Glutamatergic neuron (in vitro differentiated cells): ENCODE data around the gene ASGR2. TPM values are rescaled to one million over a fixed set of nuclear protein-coding genes. Genes with fewer than 3 reads are reported as not detected.
"Not testable (repeated sequence)": the region's sequence is repeated elsewhere in the genome, so short reads cannot be mapped to it uniquely, and the experiment has no call there.

Source experiments
- DNase-seq: peaks from one replicate; pipeline ENCODE4 v3.0.0; 2022
- H3K27ac Mint-ChIP-seq: one replicate; pipeline ENCODE4 v1.8.0; 2020; ENCODE audit warnings: mild to moderate bottlenecking, mixed read lengths, inconsistent platforms; ENCODE audit not compliant: unreplicated experiment
- H3K27me3 Mint-ChIP-seq: one replicate; pipeline ENCODE4 v1.8.0; 2020; ENCODE audit warnings: mild to moderate bottlenecking, moderate library complexity, mixed read lengths, inconsistent platforms; ENCODE audit not compliant: unreplicated experiment
- H3K36me3 Mint-ChIP-seq: one replicate; pipeline ENCODE4 v1.8.0; 2020; ENCODE audit warnings: mild to moderate bottlenecking, mixed read lengths, inconsistent platforms; ENCODE audit not compliant: unreplicated experiment
- H3K4me1 Mint-ChIP-seq: one replicate; pipeline ENCODE4 v1.8.0; 2020; ENCODE audit warnings: mild to moderate bottlenecking, low read depth, mixed read lengths, inconsistent platforms; ENCODE audit not compliant: unreplicated experiment
- H3K4me3 Mint-ChIP-seq: one replicate; pipeline ENCODE4 v1.8.0; 2020; ENCODE audit warnings: mild to moderate bottlenecking, mixed read lengths, inconsistent platforms; ENCODE audit not compliant: unreplicated experiment
- H3K9me3 Mint-ChIP-seq: one replicate; pipeline ENCODE4 v1.8.0; 2020; ENCODE audit warnings: mild to moderate bottlenecking, moderate library complexity, mixed read lengths, inconsistent platforms; ENCODE audit not compliant: unreplicated experiment
- CTCF ChIP-seq: fragments of 200-600 bp; sonication (generic); IDR thresholded peaks from one replicate; pipeline ENCODE4 v1.5.0; 2021; ENCODE audit not compliant: partially characterized antibody, unreplicated experiment
- total RNA-seq: library from RNA; stranded (reverse); fragmentation: NEBNext Ultra II Directional; extraction: Animal tissue kit (Norgen Biotek cat#: 25700); gene quantifications from one replicate; pipeline ENCODE4 v1.2.1, GENCODE V29; 2021; ENCODE audit not compliant: unreplicated experiment

Gene ASGR2
- total RNA-seq, 1 donor from 2014 or later: not detected

- Mint-ChIP-seq H3K36me3 (peaks cover 9% of the 10 kb centered on the region), H3K27me3 (peaks cover 17% of the 10 kb centered on the region), H3K27ac (no peak overlapping the region), H3K9me3 (peaks cover 6% of the 10 kb centered on the region), H3K4me3 (no peak overlapping the region), H3K4me1 (peaks cover 10% of the 10 kb centered on the region)
- no peak for DNase-seq
- no peak for TF ChIP-seq CTCF
Measured at GRCh38 chr17:7098802-7099459, 15.7 kb downstream of the ASGR2 start.

- Mint-ChIP-seq H3K9me3 (peaks cover 4% of the 10 kb centered on the region), H3K4me1 (peaks cover 6% of the 10 kb centered on the region), H3K36me3 (peaks cover 6% of the 10 kb centered on the region), H3K27ac (no peak overlapping the region), H3K4me3 (no peak overlapping the region), H3K27me3 (peaks cover 15% of the 10 kb centered on the region)
- no peak for TF ChIP-seq CTCF
- no peak for DNase-seq
Measured at GRCh38 chr17:7097940-7098339, 16.7 kb downstream of the ASGR2 start.

GRCh38 chr17:7095625-7096024 is 19.0 kb downstream of the ASGR2 start:
- DNase-seq: no peak
- H3K4me1 Mint-ChIP-seq: peaks cover 4% of the 10 kb centered on the region
- peaks cover 5% of the 10 kb centered on the region for H3K9me3 Mint-ChIP-seq
- no peak for TF ChIP-seq CTCF
- peaks cover 6% of the 10 kb centered on the region for H3K36me3 Mint-ChIP-seq
- H3K27ac Mint-ChIP-seq: no peak overlapping the region
- H3K27me3 Mint-ChIP-seq: peaks cover 9% of the 10 kb centered on the region
- H3K4me3 Mint-ChIP-seq: no peak overlapping the region

GRCh38 chr17:7094652-7095019 is 20.0 kb downstream of the ASGR2 start:
- DNase-seq: no peak
- TF ChIP-seq CTCF: no peak
- Mint-ChIP-seq H3K36me3 (peaks cover under 1% of the 10 kb centered on the region), H3K4me3 (no peak overlapping the region), H3K27ac (no peak overlapping the region), H3K27me3 (peaks cover 5% of the 10 kb centered on the region), H3K4me1 (peaks cover 4% of the 10 kb centered on the region), H3K9me3 (peaks cover 5% of the 10 kb centered on the region)

GRCh38 chr17:7091311-7092005 is 23.2 kb downstream of the ASGR2 start:
- not testable (repeated sequence) for DNase-seq, H3K4me1 Mint-ChIP-seq, H3K36me3 Mint-ChIP-seq, H3K27me3 Mint-ChIP-seq, H3K9me3 Mint-ChIP-seq, H3K27ac Mint-ChIP-seq
- peak overlapping the region; percentile 57 for H3K4me3 Mint-ChIP-seq

- H3K27me3 Mint-ChIP-seq, DNase-seq, H3K36me3 Mint-ChIP-seq, H3K4me3 Mint-ChIP-seq, H3K4me1 Mint-ChIP-seq, H3K9me3 Mint-ChIP-seq, H3K27ac Mint-ChIP-seq: not testable (repeated sequence)
Measured at GRCh38 chr17:7089570-7089969, 25.1 kb downstream of the ASGR2 start.

- H3K27ac Mint-ChIP-seq, H3K36me3 Mint-ChIP-seq, H3K27me3 Mint-ChIP-seq, DNase-seq, H3K9me3 Mint-ChIP-seq, H3K4me3 Mint-ChIP-seq, H3K4me1 Mint-ChIP-seq: not testable (repeated sequence)
Measured at GRCh38 chr17:7088442-7088841, 26.2 kb downstream of the ASGR2 start.
